GM12864 (cell line): ENCODE data around the gene OPCML.

Experiments
- DNase-seq: peaks from one replicate; pipeline ENCODE4 v3.0.0-alpha.2; 2011; ENCODE audit warnings: low read depth
- H3K4me3 ChIP-seq: 2 replicates; pipeline ENCODE4 v1.5.1; 2011; ENCODE audit warnings: mild to moderate bottlenecking, low read depth, low read length, control low read depth
- CTCF ChIP-seq: IDR thresholded peaks from 2 replicates; pipeline ENCODE4 v1.5.1; 2011; ENCODE audit warnings: low read depth, mild to moderate bottlenecking, moderate library complexity, low read length, control low read depth, inconsistent platforms; ENCODE audit errors: missing control alignments

The OPCML gene

GRCh38 chr11:133516845-133517244, 15.5 kb downstream of the OPCML start:
- DNase-seq = no peak
- H3K4me3 ChIP-seq = no peak overlapping the region
- TF ChIP-seq CTCF = no peak

GRCh38 chr11:133515107-133515506, 17.2 kb downstream of the OPCML start:
- no peak overlapping the region for H3K4me3 ChIP-seq
- no peak for TF ChIP-seq CTCF
- DNase-seq = no peak

GRCh38 chr11:133509924-133510697, 22.2 kb downstream of the OPCML start:
- no peak for DNase-seq
- no peak for TF ChIP-seq CTCF
- no peak overlapping the region for H3K4me3 ChIP-seq

- no peak for DNase-seq
- no peak for TF ChIP-seq CTCF
- H3K4me3 ChIP-seq = no peak overlapping the region
Observed at GRCh38 chr11:133508468-133508867, 23.8 kb downstream of the OPCML start.

- DNase-seq = no peak
- no peak overlapping the region for H3K4me3 ChIP-seq
- TF ChIP-seq CTCF = no peak
Observed at GRCh38 chr11:133507185-133507584, 25.1 kb downstream of the OPCML start.

- no peak for DNase-seq
- TF ChIP-seq CTCF = no peak
- no peak overlapping the region for H3K4me3 ChIP-seq
Observed at GRCh38 chr11:133506551-133507094, 25.7 kb downstream of the OPCML start.

GRCh38 chr11:133506023-133506422, 26.3 kb downstream of the OPCML start:
- TF ChIP-seq CTCF = no peak
- DNase-seq = no peak

More at GRCh38 chr11:133506023-133506422, 26.3 kb downstream of the OPCML start:
- no peak overlapping the region for H3K4me3 ChIP-seq
